Kidney epithelial cell (primary cell): ENCODE data around the gene GRID2. TPM values are rescaled to one million over a fixed set of nuclear protein-coding genes. Genes with fewer than 3 reads are reported as not detected.

Source experiments
- DNase-seq: peaks from one replicate; pipeline ENCODE4 v3.0.0-alpha.2; 2010; ENCODE audit warnings: low read depth
- H3K27me3 ChIP-seq: 2 replicates; pipeline ENCODE4 v1.6.0; 2011; ENCODE audit warnings: low read length; ENCODE audit not compliant: control insufficient read depth, insufficient read depth
- H3K36me3 ChIP-seq: 2 replicates; pipeline ENCODE4 v1.5.1; 2011; ENCODE audit warnings: low read length; ENCODE audit not compliant: control insufficient read depth, insufficient read depth
- H3K4me3 ChIP-seq: 2 replicates; pipeline ENCODE4 v1.5.1; 2011; ENCODE audit warnings: low read depth, mild to moderate bottlenecking, control low read depth, low read length
- total RNA-seq: library from RNA; depleted of rRNA; stranded (reverse); fragments of >200 nt; gene quantifications from 2 replicates; pipeline ENCODE4 v1.2.3, GENCODE V29; 2015
- TF ChIP-seq, protein P1 (sequence below): IDR thresholded peaks from 2 replicates; pipeline ENCODE4 v1.5.1; 2011; ENCODE audit warnings: mild to moderate bottlenecking, moderate library complexity, low read length, control low read depth, inconsistent platforms; ENCODE audit not compliant: insufficient read depth, poor library complexity, severe bottlenecking

The GRID2 gene
- total RNA-seq, 1 donor from 2014 or later = not detected

DNA sequence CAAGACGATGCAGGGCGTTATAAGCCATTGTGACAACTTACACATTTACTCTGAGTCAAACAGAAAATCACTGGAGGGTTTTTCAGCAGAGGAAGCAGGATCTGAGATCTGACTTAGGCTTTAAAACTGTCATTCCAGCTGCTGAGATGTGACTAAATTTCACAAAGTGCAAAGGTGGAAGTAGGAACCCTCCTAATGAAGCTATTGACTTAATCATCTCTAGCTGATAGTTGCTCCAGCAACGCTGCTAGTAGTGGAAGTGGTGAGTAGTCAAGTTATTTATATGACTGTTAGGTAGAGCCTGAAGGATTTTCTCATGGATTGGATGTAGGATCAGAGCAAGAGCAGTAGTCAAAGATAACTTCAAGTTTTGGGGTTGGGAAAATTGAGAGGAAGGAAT, 218.6 kb downstream of the GRID2 start:
- no peaks in the 10 kb centered on the region for H3K27me3 ChIP-seq
- no peaks in the 10 kb centered on the region for H3K36me3 ChIP-seq
- TF ChIP-seq, protein P1, sequence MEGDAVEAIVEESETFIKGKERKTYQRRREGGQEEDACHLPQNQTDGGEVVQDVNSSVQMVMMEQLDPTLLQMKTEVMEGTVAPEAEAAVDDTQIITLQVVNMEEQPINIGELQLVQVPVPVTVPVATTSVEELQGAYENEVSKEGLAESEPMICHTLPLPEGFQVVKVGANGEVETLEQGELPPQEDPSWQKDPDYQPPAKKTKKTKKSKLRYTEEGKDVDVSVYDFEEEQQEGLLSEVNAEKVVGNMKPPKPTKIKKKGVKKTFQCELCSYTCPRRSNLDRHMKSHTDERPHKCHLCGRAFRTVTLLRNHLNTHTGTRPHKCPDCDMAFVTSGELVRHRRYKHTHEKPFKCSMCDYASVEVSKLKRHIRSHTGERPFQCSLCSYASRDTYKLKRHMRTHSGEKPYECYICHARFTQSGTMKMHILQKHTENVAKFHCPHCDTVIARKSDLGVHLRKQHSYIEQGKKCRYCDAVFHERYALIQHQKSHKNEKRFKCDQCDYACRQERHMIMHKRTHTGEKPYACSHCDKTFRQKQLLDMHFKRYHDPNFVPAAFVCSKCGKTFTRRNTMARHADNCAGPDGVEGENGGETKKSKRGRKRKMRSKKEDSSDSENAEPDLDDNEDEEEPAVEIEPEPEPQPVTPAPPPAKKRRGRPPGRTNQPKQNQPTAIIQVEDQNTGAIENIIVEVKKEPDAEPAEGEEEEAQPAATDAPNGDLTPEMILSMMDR = no peak
- no peak overlapping the region for H3K4me3 ChIP-seq
- no peak for DNase-seq

DNA sequence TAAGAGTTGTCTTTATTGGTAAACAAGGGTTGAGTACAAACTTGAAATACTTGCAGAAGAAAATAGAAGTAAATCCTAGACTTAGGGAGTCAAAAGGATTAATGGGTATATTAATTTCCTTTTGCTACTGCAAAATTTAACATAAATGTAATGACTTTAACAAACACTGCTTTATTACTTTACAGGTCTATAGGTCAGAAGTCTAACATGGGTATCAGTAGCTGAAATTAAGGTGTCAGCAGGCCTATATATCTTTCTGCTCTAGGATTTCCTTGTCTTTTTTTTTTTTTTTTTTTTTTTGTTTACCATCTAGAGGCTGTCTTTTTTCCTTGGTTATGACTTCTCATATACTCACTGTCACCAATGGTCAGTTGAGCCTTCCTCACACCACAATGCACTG, 220.4 kb downstream of the GRID2 start:
- TF ChIP-seq, protein P1 = no peak
- H3K4me3 ChIP-seq = no peak overlapping the region
- no peak for DNase-seq
- no peaks in the 10 kb centered on the region for H3K36me3 ChIP-seq
- no peaks in the 10 kb centered on the region for H3K27me3 ChIP-seq

DNA sequence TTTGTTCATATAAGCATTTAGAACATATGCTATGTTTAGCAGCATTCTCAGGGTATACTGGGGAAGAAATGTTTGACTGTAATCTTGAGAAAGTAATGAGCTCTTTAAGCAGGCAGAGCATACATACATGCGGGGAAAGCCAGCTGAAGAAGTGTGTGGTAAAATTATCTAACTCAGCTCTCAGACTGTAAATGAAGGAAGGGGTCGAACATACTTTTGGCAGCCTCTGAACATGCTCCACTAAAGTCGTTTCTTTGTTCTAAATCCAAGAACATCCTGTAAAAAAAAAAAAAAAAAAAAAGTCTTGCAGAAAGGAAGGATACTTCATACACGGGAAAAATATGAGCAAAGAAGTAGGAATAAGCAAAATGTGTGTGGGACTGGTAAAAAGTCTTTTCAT, 224.8 kb downstream of the GRID2 start:
- H3K36me3 ChIP-seq = no peaks in the 10 kb centered on the region
- DNase-seq = no peak
- TF ChIP-seq, protein P1 = no peak
- H3K27me3 ChIP-seq = no peaks in the 10 kb centered on the region
- H3K4me3 ChIP-seq = no peak overlapping the region

DNA sequence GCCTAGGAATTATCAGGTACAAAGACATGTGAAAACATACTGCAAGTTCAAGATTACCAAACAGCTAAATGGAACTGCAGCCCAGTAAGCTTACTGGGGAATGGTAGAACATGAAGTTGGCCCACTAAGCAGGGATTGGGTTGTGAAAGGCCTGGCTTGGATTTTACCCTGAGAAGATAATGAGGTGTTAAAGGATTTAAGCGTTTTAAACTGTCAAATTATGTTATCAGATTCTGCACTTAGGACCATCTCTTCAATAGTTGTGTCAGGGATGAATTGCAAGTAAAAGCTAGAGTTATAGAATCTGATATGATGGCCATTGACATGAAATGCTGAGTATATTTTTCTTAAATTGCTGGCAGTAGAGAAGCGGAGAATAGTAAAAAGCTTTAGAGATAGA, 225.7 kb downstream of the GRID2 start:
- Histone ChIP-seq H3K27me3 (no peaks in the 10 kb centered on the region), H3K36me3 (no peaks in the 10 kb centered on the region), H3K4me3 (no peak overlapping the region)
- no peak for DNase-seq
- TF ChIP-seq, protein P1 = no peak

DNA sequence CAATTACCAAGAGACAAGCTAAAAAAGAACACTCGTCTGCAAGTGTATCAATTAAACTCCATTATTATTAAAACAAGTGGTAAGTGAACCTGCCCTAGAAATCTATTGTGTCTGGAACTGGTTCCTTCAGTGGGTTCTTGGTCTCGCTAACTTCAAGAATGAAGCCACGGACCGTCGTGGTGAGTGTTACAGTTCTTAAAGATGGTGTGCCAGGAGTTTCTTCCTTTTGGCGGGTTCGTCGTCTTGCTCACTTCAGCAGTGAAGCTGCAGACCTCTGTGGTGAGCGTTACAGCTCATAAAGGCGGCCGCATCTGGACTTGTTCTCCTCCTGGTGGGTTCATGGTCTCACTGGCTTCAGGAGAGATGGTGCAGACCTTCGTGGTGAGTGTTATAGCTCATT, 231.8 kb downstream of the GRID2 start:
- DNase-seq = no peak
- H3K36me3 ChIP-seq = no peaks in the 10 kb centered on the region
- TF ChIP-seq, protein P1 = no peak
- H3K4me3 ChIP-seq = no peak overlapping the region
- H3K27me3 ChIP-seq = no peaks in the 10 kb centered on the region

DNA sequence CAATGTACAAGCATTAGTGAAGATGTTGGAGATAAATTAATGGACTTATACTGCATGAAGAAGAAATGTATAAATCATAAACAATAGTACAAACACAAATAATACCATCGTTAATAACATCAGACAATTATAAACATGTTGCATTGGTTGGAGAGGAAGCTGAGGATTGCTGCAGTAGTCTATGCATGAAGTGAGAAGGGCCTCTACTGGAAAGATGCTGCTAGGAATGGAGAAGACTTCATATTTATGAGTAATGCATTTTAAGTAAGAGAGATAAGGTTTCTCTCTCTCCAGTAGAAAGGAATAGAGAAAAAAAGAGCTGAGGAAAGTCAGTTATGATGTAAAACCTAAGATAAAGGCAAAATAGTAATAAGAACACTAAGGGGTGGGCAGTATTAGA, 247.8 kb downstream of the GRID2 start:
- no peaks in the 10 kb centered on the region for H3K27me3 ChIP-seq
- TF ChIP-seq, protein P1 = no peak
- no peak overlapping the region for H3K4me3 ChIP-seq
- no peak for DNase-seq
- no peaks in the 10 kb centered on the region for H3K36me3 ChIP-seq
